ENCODE results near the gene SIPA1.
A peak's percentile ranks its signal among the peaks of the same experiment; 100 is the strongest.
"Not testable (repeated sequence)": the region's sequence is repeated elsewhere in the genome, so short reads cannot be mapped to it uniquely, and the experiment has no call there.

The SIPA1 gene

DNA sequence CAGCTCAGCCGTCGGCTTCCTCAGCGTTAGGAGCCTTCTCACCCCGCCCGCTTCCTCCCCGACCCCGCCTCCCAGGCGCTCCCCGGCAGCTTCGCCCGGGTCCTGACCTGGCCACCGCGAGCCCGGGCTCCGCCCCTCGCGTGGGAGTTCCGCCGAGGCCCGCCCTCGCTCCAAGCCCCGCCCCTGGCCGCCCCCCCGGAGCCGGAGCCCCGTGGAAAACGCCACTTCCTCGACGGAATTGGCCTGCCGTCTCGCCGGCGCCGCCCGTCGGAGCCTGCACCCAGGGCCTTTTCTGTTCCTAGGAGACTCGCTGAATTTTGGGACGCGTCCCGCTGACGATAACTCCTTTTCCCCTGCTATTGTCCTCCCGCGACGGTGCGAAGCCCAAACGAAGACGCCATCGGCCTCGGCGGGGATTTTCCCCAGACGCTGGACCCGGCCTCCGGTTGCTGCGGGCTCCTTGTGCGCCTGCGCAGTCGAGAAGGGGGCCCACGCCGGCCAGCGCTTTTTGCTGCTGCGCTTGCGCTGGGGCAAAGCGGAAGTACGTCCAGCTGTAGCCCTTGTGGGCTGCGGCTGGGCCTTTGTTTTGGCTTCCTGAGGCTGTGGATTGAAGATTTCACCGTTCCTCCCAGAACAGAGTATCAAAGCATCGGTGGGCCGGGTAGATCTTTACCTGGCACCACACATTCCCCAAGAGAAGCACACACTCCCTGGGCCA, 14.8 kb downstream of the SIPA1 start:
- Mint-ChIP-seq H3K9me3 (no peaks in the 10 kb centered on the region), H3K4me1 (ENCODE audit: low read depth) (peaks cover 52% of the 10 kb centered on the region), H3K36me3 (ENCODE audit: low read depth) (peaks cover 61% of the 10 kb centered on the region), H3K4me3 (peak overlapping the region; percentile 81), H3K27ac (peak overlapping the region; percentile 88), H3K27me3 (no peaks in the 10 kb centered on the region)

DNA sequence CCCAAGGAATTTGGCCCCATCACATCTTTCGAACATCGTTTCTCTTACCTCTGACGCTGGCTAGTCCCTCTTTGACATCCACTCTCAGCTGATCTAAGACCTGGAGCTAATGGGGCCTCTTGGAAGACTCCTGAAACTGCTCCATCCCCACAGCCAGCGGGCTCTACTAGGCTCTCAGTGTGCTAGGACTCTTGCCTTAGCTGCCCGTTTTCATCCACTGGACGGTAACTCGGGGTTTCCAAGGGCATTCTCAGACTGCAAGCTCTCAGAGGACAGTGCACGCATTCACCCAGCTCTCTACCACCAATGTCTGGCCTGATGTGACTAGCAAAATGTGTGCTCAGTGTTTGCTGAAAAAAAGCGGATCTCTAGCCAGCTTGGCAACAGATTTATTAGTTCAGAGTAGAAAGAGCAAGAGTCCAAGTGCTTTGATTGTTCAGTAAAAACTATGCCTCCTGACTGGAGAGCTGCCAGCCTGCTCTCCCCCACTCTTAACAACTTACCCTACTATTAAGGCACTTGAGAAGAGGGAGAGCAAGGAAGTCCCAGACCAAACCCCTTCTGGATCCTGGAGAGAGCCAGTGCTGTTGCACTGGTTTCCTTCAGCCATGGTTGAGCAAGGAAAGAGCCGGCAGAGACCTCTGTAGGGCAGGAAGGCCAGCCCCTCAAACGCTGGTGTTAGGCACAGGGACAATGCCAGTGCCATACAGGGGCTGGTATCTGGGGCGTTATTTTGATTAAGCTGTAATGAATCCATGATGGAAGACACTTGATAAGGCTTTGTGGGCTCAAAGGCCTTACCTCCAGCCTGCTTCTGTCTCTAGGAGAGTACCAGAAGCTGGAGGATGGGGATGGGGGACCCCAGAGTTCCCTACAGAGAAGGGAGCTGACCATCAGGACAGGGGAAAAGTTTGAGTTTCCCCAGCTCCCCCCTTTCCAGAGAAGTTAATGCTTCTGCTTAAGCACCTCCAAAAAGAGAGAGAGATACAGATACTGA, 15.6 kb downstream of the SIPA1 start:
- Mint-ChIP-seq H3K4me3 (peak overlapping the region; percentile 81), H3K9me3 (no peaks in the 10 kb centered on the region), H3K4me1 (ENCODE audit: low read depth) (peaks cover 53% of the 10 kb centered on the region), H3K27ac (peak overlapping the region; percentile 88), H3K36me3 (ENCODE audit: low read depth) (peaks cover 62% of the 10 kb centered on the region), H3K27me3 (no peaks in the 10 kb centered on the region)

DNA sequence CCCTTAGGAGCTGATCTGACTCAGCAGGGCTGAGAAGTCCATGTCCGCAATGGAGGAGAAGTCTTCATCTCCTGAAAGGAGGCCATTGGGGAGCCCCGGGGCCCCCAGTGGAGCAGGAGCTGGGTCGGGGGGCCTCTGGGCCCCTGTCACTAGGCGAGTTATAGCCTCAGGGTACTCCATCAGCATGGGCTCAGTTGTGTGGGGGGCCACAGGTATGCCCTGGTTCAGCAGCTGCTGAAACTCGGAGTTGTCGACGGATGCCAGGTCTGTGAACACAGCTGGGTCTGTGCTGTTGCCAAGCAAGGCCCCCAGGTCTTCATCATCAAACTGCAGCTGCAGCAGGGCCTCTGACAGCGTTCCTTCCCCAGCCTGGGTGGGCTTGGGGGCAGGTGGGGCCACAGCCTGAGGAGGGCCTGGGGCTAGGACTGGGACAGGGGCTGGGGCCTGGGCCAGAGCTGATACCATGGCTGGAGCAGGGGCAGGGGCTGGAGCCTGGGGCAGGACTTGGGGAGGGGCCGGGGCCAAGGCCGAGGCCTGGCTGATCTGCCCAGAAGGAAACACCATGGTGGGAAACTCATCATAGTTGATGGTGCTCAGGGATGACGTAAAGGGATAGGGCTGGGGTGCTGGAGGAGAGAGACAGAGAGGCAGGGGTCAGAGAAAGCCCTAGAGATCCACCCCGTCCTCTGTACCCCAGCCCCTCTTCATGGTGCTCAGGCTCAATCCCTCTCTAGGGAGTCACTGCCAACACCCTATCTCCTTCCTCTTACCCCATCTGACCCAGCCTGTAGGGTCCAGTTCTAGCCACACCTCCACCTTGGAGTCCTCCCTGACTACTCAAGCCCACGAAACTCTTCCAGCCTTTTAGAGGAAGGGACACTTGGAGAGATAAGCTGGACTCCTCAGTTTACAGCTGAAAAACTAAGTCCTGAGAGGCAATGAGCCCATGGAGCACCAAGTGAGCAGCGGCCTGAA, 16.8 kb downstream of the SIPA1 start:
- H3K4me1 Mint-ChIP-seq (ENCODE audit: low read depth): peaks cover 61% of the 10 kb centered on the region
- H3K9me3 Mint-ChIP-seq: no peaks in the 10 kb centered on the region
- no peak overlapping the region for H3K4me3 Mint-ChIP-seq
- no peaks in the 10 kb centered on the region for H3K27me3 Mint-ChIP-seq
- peak overlapping the region; percentile 41 for H3K27ac Mint-ChIP-seq
- peaks cover 69% of the 10 kb centered on the region for H3K36me3 Mint-ChIP-seq (ENCODE audit: low read depth)

- Mint-ChIP-seq H3K4me1 (ENCODE audit: low read depth) (peaks cover 69% of the 10 kb centered on the region), H3K27ac (peak overlapping the region; percentile 80), H3K9me3 (no peaks in the 10 kb centered on the region), H3K27me3 (no peaks in the 10 kb centered on the region), H3K36me3 (ENCODE audit: low read depth) (peaks cover 78% of the 10 kb centered on the region), H3K4me3 (no peak overlapping the region)
Measured at GRCh38 chr11:65655570-65656332, 17.9 kb downstream of the SIPA1 start.

DNA sequence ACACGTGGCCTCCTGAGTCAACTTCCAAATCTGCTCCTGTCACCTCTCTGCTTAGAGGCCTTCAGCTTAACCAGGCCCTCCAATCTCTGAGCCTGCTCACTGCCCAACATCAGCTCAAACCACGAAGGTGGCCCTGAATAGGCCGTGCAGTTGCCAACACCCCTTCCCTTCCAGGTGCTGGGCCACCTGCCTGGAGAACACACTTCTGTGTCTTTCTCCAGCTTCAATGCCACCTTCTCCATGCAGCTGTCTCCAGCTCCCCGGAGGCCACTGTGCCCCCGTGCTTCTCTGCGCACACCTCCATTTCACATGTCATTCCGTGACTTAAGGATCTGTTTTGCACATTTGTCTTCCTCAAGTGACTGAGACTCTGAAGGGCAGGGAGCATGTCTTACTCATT, 19.5 kb downstream of the SIPA1 start:
- no peak overlapping the region for H3K4me3 Mint-ChIP-seq
- H3K27me3 Mint-ChIP-seq: no peaks in the 10 kb centered on the region
- no peaks in the 10 kb centered on the region for H3K9me3 Mint-ChIP-seq
- H3K27ac Mint-ChIP-seq: no peak overlapping the region
- H3K4me1 Mint-ChIP-seq (ENCODE audit: low read depth): peaks cover 66% of the 10 kb centered on the region
- H3K36me3 Mint-ChIP-seq (ENCODE audit: low read depth): peaks cover 80% of the 10 kb centered on the region

DNA sequence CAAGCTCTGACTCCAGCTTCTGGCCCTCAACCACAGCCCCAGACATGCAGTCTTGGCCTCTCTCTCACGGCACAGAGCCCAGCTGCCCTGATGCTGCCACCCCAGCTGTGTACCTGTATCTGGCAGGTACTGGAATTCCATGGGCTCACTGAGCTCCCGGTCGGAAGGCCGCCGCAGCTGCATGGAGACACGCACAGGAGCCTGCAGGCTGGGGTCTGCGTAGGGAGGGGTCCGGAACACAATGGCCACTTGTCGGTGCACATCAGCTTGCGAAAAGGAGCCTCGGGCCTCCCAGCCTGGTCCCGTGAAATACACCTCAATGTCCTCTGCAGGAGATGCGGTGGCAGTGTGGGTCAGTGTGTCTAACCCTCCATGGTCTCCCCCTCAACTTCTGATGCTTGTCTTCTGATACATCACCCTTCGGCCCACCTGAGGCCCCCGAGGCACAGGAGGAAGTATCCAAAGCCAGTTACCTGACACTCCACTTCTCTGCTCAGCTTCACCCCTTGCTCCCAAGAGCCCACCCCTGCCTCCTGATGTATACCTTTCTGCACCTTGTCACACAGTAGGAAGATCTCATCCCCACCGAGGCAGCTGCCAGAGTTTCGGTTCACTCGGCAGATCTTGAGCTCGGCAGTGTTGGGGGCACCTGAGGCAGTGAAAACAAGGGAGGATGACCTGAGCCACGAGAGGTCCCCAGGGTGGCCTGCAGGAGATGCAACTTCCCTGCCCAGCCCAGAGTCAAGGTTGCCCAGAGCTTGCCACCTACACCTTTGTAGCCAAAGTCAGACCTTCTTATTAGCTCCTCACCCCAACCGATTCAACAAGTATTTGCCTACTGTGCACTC, 20.5 kb downstream of the SIPA1 start:
- H3K9me3 Mint-ChIP-seq: no peaks in the 10 kb centered on the region
- peaks cover 73% of the 10 kb centered on the region for H3K36me3 Mint-ChIP-seq (ENCODE audit: low read depth)
- H3K4me1 Mint-ChIP-seq (ENCODE audit: low read depth): peaks cover 57% of the 10 kb centered on the region
- peak overlapping the region; percentile 22 for H3K27ac Mint-ChIP-seq
- H3K27me3 Mint-ChIP-seq: no peaks in the 10 kb centered on the region
- no peak overlapping the region for H3K4me3 Mint-ChIP-seq

- Mint-ChIP-seq H3K9me3 (no peaks in the 10 kb centered on the region), H3K27me3 (no peaks in the 10 kb centered on the region), H3K4me3 (peak overlapping the region; percentile 0), H3K4me1 (ENCODE audit: low read depth) (peaks cover 54% of the 10 kb centered on the region), H3K36me3 (ENCODE audit: low read depth) (peaks cover 62% of the 10 kb centered on the region), H3K27ac (peak overlapping the region; percentile 43)
Measured at GRCh38 chr11:65660038-65660437, 22.1 kb downstream of the SIPA1 start.

GRCh38 chr11:65660908-65661307, 23.0 kb downstream of the SIPA1 start:
- H3K4me3 Mint-ChIP-seq: peak overlapping the region; percentile 86
- H3K9me3 Mint-ChIP-seq, H3K27me3 Mint-ChIP-seq: not testable (repeated sequence)
- peak overlapping the region; percentile 40 for H3K27ac Mint-ChIP-seq
- H3K36me3 Mint-ChIP-seq (ENCODE audit: low read depth): peaks cover 54% of the 10 kb centered on the region
- peaks cover 50% of the 10 kb centered on the region for H3K4me1 Mint-ChIP-seq (ENCODE audit: low read depth)

DNA sequence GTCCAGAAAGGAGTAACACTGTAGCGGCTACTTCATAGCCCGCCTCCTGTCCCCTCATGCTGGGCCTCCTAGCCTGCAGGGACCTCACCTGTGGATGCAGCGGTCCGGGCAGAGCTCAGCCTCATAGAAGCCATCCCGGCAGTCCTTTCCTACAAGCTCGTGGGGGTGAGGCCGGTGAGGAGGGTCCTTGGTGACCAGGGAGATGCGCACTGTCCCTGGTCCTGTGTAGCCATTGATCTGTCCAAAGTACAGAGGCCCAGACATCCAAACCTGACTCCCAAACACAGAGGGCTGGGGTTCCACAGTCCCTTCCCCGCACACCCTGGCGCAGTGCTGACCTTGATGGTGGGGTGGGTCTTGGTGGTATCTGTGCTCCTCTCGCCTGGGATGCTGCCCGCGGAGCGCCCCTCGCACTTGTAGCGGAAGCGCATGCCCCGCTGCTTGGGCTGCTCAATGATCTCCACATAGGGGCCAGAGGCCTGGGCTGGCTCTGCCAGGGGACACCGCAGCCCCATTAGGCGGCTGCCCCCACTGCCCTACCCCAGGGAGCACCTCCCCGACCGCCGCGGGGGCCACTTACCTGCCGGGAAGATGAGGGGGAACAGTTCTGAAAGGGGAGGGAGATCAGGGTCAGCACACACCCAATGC, 23.8 kb downstream of the SIPA1 start:
- H3K27me3 Mint-ChIP-seq: no peaks in the 10 kb centered on the region
- H3K4me3 Mint-ChIP-seq: peak overlapping the region; percentile 86
- peaks cover 43% of the 10 kb centered on the region for H3K4me1 Mint-ChIP-seq (ENCODE audit: low read depth)
- H3K36me3 Mint-ChIP-seq (ENCODE audit: low read depth): peaks cover 46% of the 10 kb centered on the region
- H3K9me3 Mint-ChIP-seq: no peaks in the 10 kb centered on the region
- H3K27ac Mint-ChIP-seq: peak overlapping the region; percentile 87

- Mint-ChIP-seq H3K27me3 (no peaks in the 10 kb centered on the region), H3K27ac (peak overlapping the region; percentile 87), H3K36me3 (ENCODE audit: low read depth) (peaks cover 40% of the 10 kb centered on the region), H3K4me1 (ENCODE audit: low read depth) (peaks cover 37% of the 10 kb centered on the region), H3K9me3 (no peaks in the 10 kb centered on the region), H3K4me3 (peak overlapping the region; percentile 86)
Measured at GRCh38 chr11:65662247-65662798, 24.4 kb downstream of the SIPA1 start.

GRCh38 chr11:65662799-65663638, 25.1 kb downstream of the SIPA1 start, which contains the start of gene RELA:
RELA (minus strand) TSS chr11:65662916; CDS start chr11:65662832, 84 bp downstream.
- Mint-ChIP-seq H3K27me3 (no peaks in the 10 kb centered on the region), H3K4me1 (ENCODE audit: low read depth) (peaks cover 33% of the 10 kb centered on the region), H3K36me3 (ENCODE audit: low read depth) (peaks cover 33% of the 10 kb centered on the region), H3K4me3 (peak within 1 kb of the TSS; percentile 86), H3K27ac (peak within 1 kb of the TSS; percentile 96), H3K9me3 (no peaks in the 10 kb centered on the region)
